Chondrocyte (in vitro differentiated cells): ENCODE measurements around the gene MYO5B. TPM values are rescaled to one million over a fixed set of nuclear protein-coding genes. Genes with fewer than 3 reads are reported as not detected.

ENCODE experiments used
- DNase-seq: peaks from one replicate; pipeline ENCODE4 v3.0.0; 2021; ENCODE audit warnings: mixed read lengths, low spot score
- H3K27ac Mint-ChIP-seq: one replicate; pipeline ENCODE4 v1.8.0; 2021; ENCODE audit warnings: mild to moderate bottlenecking, moderate library complexity, mixed read lengths; ENCODE audit not compliant: unreplicated experiment
- H3K27me3 Mint-ChIP-seq: 2 replicates; pipeline ENCODE4 v1.8.0; 2021; ENCODE audit warnings: low read depth, mixed read lengths
- H3K36me3 Mint-ChIP-seq: 2 replicates; pipeline ENCODE4 v1.8.0; 2021; ENCODE audit warnings: low read depth, mixed read lengths
- H3K4me1 Mint-ChIP-seq: 2 replicates; pipeline ENCODE4 v1.8.0; 2021; ENCODE audit warnings: low read depth, mild to moderate bottlenecking, mixed read lengths
- H3K4me3 Mint-ChIP-seq: one replicate; pipeline ENCODE4 v1.8.0; 2021; ENCODE audit warnings: mild to moderate bottlenecking, moderate library complexity, mixed read lengths; ENCODE audit not compliant: unreplicated experiment
- H3K9me3 Mint-ChIP-seq: 2 replicates; pipeline ENCODE4 v1.8.0; 2021; ENCODE audit warnings: low read depth, mixed read lengths
- total RNA-seq: library from RNA; stranded (reverse); gene quantifications from 3 replicates; pipeline ENCODE4 v1.2.1, GENCODE V29; 2021
- TF ChIP-seq, protein P1 (sequence below): fragments of 200-600 bp; sonication (generic); IDR thresholded peaks from 2 replicates; pipeline ENCODE4 v1.5.0; 2021; ENCODE audit warnings: antibody characterized with exemption, mild to moderate bottlenecking, moderate library complexity

The MYO5B gene
- total RNA-seq, 1 donor from 2014 or later = 0.97 TPM

DNA sequence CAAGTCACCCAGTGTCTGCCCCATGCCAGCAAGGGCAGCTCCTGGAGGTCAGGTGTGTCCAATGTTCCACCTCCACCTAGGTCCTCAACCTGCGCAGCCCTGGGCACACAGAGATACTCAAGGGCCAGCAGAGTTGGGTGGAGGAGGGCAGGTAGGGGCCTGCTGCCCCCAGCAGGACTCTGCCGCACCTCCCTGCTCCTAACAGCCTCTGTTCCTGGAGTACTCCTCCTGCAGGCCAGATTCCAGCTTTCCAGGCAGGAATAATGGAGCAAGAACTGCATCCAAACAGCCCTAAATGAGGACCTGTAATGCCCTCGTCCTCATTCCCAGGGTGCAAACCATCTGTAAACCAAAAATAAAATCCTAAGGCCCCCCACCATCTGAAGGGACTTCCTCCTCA, 337.2 kb downstream of the MYO5B start:
- Mint-ChIP-seq H3K27ac (no peak overlapping the region), H3K27me3 (no peaks in the 10 kb centered on the region), H3K36me3 (no peaks in the 10 kb centered on the region), H3K9me3 (no peaks in the 10 kb centered on the region), H3K4me1 (peaks cover 7% of the 10 kb centered on the region), H3K4me3 (no peak overlapping the region)
- TF ChIP-seq, protein P1, sequence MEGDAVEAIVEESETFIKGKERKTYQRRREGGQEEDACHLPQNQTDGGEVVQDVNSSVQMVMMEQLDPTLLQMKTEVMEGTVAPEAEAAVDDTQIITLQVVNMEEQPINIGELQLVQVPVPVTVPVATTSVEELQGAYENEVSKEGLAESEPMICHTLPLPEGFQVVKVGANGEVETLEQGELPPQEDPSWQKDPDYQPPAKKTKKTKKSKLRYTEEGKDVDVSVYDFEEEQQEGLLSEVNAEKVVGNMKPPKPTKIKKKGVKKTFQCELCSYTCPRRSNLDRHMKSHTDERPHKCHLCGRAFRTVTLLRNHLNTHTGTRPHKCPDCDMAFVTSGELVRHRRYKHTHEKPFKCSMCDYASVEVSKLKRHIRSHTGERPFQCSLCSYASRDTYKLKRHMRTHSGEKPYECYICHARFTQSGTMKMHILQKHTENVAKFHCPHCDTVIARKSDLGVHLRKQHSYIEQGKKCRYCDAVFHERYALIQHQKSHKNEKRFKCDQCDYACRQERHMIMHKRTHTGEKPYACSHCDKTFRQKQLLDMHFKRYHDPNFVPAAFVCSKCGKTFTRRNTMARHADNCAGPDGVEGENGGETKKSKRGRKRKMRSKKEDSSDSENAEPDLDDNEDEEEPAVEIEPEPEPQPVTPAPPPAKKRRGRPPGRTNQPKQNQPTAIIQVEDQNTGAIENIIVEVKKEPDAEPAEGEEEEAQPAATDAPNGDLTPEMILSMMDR = peak; percentile 22
- no peak for DNase-seq

DNA sequence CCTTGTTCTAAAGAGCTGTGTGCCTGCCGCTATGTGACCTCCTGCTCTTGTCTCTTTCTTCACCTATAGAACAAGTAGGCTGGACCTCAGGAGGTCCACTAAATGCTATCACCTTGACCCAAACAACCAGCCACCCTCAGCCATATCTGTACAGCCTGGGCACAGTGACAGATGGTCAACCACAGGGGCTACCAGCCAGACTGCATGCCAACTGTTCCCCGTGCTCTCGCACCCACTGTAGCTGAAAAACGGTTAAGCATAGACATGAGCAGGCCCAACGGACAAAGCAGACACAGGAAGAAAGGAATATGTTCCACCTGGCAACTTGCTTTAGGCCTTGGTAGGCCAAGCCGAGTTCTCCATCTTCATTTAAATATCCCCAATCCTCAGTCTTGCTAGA, 338.5 kb downstream of the MYO5B start:
- Mint-ChIP-seq H3K27ac (no peak overlapping the region), H3K4me3 (no peak overlapping the region), H3K27me3 (no peaks in the 10 kb centered on the region), H3K9me3 (no peaks in the 10 kb centered on the region), H3K4me1 (peaks cover 7% of the 10 kb centered on the region), H3K36me3 (no peaks in the 10 kb centered on the region)
- DNase-seq = no peak
- TF ChIP-seq, protein P1 = no peak

DNA sequence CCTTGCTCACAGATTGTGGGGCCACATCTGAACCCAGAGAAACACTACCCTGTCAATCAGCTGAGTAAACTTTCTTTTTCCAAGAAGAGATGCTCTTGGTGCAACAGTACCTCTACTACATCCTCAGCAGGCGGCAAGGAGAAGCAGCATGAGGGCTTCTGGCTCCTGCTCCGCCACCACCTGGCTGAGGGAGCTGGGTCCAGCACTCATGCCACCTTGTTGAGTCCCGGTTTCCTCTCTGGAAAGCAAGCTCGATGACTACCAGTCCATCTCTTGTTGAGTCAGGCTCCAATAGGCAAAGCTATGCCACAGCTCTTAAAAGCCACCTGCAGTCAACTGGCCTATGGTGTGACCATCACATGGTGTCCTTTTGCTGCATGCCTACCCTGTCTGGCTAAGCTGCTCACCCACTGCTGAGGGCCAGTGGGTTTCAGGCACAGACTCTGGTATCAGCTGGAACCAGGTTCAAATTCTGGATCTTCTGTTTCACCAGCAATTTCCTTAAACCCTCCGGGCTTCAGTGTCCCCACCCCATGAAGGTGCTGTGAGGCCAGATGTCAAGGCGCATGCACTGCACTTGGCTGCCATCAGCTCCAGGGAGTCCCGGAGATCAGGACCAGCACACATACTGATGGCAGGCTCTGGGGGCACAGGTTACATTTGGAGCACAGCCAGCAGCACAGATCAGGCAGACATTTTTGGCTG, 339.1 kb downstream of the MYO5B start:
- no peak overlapping the region for H3K4me3 Mint-ChIP-seq
- H3K27me3 Mint-ChIP-seq = no peaks in the 10 kb centered on the region
- H3K9me3 Mint-ChIP-seq = no peaks in the 10 kb centered on the region
- H3K27ac Mint-ChIP-seq = no peak overlapping the region
- TF ChIP-seq, protein P1 = no peak
- H3K4me1 Mint-ChIP-seq = peaks cover 7% of the 10 kb centered on the region
- H3K36me3 Mint-ChIP-seq = no peaks in the 10 kb centered on the region
- DNase-seq = no peak

DNA sequence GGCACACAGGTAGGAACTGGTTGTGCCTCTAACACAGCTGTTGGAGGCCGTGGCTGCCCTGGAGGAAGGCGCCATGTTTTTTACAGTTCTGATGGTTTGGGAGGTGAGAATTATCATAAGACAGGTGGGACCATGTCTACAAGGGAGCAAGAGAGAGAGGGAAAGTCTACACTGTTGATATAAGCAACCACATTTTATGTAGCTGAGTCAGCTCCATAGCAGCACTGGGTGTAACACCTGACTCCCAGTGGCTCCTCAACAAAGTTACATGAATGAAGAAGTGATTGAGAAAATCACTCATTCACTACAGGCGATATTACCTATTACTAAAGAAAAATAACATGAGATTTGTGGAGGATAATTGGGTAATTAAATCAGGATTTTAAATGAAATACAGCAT, 340.3 kb downstream of the MYO5B start:
- H3K27me3 Mint-ChIP-seq = no peaks in the 10 kb centered on the region
- no peak overlapping the region for H3K4me3 Mint-ChIP-seq
- H3K4me1 Mint-ChIP-seq = peaks cover 11% of the 10 kb centered on the region

DNA sequence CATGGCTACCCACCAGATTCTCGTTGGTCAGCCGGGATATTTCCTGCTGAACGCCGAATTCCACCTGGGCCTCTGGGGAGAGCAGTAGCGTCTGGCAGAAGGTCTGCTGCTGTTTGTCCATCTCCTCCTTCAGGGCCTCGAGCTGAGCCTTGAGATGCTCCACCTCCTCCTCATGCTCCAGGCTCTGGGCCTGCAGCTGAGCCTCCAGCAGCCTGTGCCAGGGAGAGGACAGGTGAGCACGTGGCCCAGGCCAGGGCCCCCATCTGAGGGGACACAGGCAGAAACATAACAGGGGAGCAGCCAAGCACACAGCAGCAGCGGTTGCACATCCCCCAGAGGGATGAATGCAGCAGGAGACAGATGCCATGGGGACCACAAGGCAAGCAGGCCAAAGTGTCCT, 341.5 kb downstream of the MYO5B start:
- H3K36me3 Mint-ChIP-seq = no peaks in the 10 kb centered on the region
- no peak for DNase-seq

More for the DNA sequence above, 340.3 kb downstream of the MYO5B start:
- Mint-ChIP-seq H3K27ac (no peak overlapping the region), H3K9me3 (no peaks in the 10 kb centered on the region), H3K36me3 (no peaks in the 10 kb centered on the region)
- TF ChIP-seq, protein P1 = no peak
- DNase-seq = no peak

More for the DNA sequence above, 341.5 kb downstream of the MYO5B start:
- H3K4me3 Mint-ChIP-seq = no peak overlapping the region
- peaks cover 18% of the 10 kb centered on the region for H3K4me1 Mint-ChIP-seq
- TF ChIP-seq, protein P1 = no peak
- H3K9me3 Mint-ChIP-seq = no peaks in the 10 kb centered on the region
- H3K27ac Mint-ChIP-seq = no peak overlapping the region
- no peaks in the 10 kb centered on the region for H3K27me3 Mint-ChIP-seq
